ENCODE measurements around the gene CYGB. TPM values are rescaled to one million over a fixed set of nuclear protein-coding genes. Genes with fewer than 3 reads are reported as not detected.

The CYGB gene
- total and polyA plus RNA-seq, 2 of the 13 experiments (the other 11 are each of a cell fraction or from before 2014, with no cell fraction given): 18.9 to 27.1 TPM

- 0 out of 2 replicates have a peak, but pooled peaks have one; percentile 21 for TF ChIP-seq ESRRA (CRISPR knock-in tag; IDR thresholded peaks at IDR 0.05; ENCODE audit: low read depth)
- no peak for TF ChIP-seq NONO (IDR thresholded peaks at IDR 0.05)
- TF ChIP-seq NONO (CRISPR knock-in tag; conservative IDR thresholded peaks at IDR 0.05): no peak; the same call in 1 of the 2 replicates
- TF ChIP-seq SALL1 (CRISPR knock-in tag; IDR thresholded peaks at IDR 0.05): no peak; the same call in 1 of the 2 replicates
- peak; percentile 99 for TF ChIP-seq SMC3 (IDR thresholded peaks at IDR 0.05; ENCODE audit: low read length)
- peak; percentile 47; the same call in 1 of the 2 replicates for TF ChIP-seq HDAC2 (CRISPR knock-in tag; IDR thresholded peaks at IDR 0.05)
- TF ChIP-seq ZNF333 (CRISPR knock-in tag; IDR thresholded peaks at IDR 0.05; ENCODE audit: borderline replicate concordance): no peak
- TF ChIP-seq HMGXB3 (CRISPR knock-in tag; IDR thresholded peaks at IDR 0.05; ENCODE audit: borderline replicate concordance): peak; percentile 48; the same call in 1 of the 2 replicates
- TF ChIP-seq NKX3-1 (CRISPR knock-in tag; IDR thresholded peaks at IDR 0.05): no peak
- TF ChIP-seq ZNF276 (CRISPR knock-in tag; IDR thresholded peaks at IDR 0.05; ENCODE audit: low read depth): no peak
- TF ChIP-seq GLI4 (CRISPR knock-in tag; IDR thresholded peaks at IDR 0.05; ENCODE audit: borderline replicate concordance): no peak
- peak; percentile 96 for TF ChIP-seq SSRP1 (CRISPR knock-in tag; IDR thresholded peaks at IDR 0.05)
- TF ChIP-seq, protein P1, sequence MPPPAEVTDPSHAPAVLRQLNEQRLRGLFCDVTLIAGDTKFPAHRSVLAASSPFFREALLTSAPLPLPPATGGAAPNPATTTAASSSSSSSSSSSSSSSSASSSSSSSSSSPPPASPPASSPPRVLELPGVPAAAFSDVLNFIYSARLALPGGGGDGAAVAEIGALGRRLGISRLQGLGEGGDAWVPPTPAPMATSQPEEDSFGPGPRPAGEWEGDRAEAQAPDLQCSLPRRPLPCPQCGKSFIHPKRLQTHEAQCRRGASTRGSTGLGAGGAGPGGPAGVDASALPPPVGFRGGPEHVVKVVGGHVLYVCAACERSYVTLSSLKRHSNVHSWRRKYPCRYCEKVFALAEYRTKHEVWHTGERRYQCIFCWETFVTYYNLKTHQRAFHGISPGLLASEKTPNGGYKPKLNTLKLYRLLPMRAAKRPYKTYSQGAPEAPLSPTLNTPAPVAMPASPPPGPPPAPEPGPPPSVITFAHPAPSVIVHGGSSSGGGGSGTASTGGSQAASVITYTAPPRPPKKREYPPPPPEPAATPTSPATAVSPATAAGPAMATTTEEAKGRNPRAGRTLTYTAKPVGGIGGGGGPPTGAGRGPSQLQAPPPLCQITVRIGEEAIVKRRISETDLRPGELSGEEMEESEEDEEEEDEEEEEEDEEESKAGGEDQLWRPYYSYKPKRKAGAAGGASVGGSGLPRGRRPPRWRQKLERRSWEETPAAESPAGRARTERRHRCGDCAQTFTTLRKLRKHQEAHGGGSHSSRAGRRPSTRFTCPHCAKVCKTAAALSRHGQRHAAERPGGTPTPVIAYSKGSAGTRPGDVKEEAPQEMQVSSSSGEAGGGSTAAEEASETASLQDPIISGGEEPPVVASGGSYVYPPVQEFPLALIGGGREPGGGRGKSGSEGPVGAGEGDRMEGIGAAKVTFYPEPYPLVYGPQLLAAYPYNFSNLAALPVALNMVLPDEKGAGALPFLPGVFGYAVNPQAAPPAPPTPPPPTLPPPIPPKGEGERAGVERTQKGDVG (CRISPR knock-in tag; IDR thresholded peaks at IDR 0.05; ENCODE audit: borderline replicate concordance): no peak
- no peak for TF ChIP-seq PHF20 (CRISPR knock-in tag; IDR thresholded peaks at IDR 0.05)
- TF ChIP-seq, protein P2, sequence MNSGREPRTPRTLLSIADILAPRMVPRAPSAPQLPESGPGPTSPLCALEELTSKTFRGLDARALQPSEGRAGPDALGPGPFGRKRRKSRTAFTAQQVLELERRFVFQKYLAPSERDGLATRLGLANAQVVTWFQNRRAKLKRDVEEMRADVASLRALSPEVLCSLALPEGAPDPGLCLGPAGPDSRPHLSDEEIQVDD (CRISPR knock-in tag; IDR thresholded peaks at IDR 0.05; ENCODE audit: borderline replicate concordance): no peak
- TF ChIP-seq, protein P3, sequence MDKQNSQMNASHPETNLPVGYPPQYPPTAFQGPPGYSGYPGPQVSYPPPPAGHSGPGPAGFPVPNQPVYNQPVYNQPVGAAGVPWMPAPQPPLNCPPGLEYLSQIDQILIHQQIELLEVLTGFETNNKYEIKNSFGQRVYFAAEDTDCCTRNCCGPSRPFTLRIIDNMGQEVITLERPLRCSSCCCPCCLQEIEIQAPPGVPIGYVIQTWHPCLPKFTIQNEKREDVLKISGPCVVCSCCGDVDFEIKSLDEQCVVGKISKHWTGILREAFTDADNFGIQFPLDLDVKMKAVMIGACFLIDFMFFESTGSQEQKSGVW (CRISPR knock-in tag; IDR thresholded peaks at IDR 0.05; ENCODE audit: borderline replicate concordance): no peak
- 0 out of 4 replicates have a peak, but pooled peaks of 1 of the 2 experiments have one; percentile 6 for TF ChIP-seq NR2F1 (CRISPR knock-in tag; IDR thresholded peaks at IDR 0.05)
- 0 out of 2 replicates have a peak, but pooled peaks have one; percentile 29 for TF ChIP-seq SOX5 (CRISPR knock-in tag; IDR thresholded peaks at IDR 0.05; ENCODE audit: borderline replicate concordance)
- no peak for TF ChIP-seq AGO1 (IDR thresholded peaks at IDR 0.05; ENCODE audit: low read depth, low read length, poor library complexity, severe bottlenecking)
Measured at GRCh38 chr17:76547183-76547641, 9.7 kb upstream of the CYGB start (continued).
